ENCODE measurements around the gene NPIPB6.
A peak's percentile ranks its signal among the peaks of the same experiment; 100 is the strongest.

- TF ChIP-seq EZH2 (IDR thresholded peaks at IDR 0.05; ENCODE audit: borderline replicate concordance, insufficient read depth, low read depth, low read length, poor library complexity, severe bottlenecking) = no peak
- TF ChIP-seq, protein P1, sequence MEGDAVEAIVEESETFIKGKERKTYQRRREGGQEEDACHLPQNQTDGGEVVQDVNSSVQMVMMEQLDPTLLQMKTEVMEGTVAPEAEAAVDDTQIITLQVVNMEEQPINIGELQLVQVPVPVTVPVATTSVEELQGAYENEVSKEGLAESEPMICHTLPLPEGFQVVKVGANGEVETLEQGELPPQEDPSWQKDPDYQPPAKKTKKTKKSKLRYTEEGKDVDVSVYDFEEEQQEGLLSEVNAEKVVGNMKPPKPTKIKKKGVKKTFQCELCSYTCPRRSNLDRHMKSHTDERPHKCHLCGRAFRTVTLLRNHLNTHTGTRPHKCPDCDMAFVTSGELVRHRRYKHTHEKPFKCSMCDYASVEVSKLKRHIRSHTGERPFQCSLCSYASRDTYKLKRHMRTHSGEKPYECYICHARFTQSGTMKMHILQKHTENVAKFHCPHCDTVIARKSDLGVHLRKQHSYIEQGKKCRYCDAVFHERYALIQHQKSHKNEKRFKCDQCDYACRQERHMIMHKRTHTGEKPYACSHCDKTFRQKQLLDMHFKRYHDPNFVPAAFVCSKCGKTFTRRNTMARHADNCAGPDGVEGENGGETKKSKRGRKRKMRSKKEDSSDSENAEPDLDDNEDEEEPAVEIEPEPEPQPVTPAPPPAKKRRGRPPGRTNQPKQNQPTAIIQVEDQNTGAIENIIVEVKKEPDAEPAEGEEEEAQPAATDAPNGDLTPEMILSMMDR (IDR thresholded peaks at IDR 0.05) = peak; percentile 87
Observed at GRCh38 chr16:28326881-28327610, 36.3 kb downstream of the NPIPB6 start.

All from B cell (primary cell).